Measurements from ENCODE around the gene CPA5. TPM values are rescaled to one million over a fixed set of nuclear protein-coding genes. Genes with fewer than 3 reads are reported as not detected.

Gene CPA5
- total and polyA plus RNA-seq, 2 experiments from 2014 or later: not detected

DNA sequence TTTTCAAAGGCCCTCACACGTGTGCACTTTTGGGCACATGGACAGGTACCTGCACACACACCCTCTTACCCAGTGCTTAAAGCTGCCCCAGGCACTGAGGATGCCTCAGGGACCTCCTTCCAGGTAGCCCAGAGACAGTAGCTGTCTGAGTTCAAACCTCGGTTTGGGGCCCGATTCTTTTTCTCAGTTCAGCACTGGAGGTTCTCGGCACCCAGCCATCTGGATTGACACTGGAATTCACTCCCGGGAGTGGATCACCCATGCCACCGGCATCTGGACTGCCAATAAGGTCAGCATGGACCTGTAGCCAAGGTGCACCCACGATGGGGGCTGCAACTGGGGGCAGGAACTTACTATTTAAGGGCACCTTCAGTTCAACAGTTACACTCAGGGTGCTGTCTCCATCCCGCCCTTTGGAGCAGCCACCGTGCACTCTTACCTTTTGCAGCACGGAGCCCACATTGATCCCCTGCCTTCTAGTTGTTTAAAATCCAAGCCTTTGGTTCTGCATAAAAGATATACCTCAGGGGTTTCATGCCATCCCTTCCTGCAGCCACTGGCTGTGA, 17.7 kb downstream of the CPA5 start:
- no peak overlapping the region for H3K4me3 ChIP-seq
- peaks cover 17% of the 10 kb centered on the region for H3K4me1 Mint-ChIP-seq
- no peak overlapping the region for H3K27ac ChIP-seq (ENCODE audit: low read depth)
- no peak overlapping the region for H3K4me2 ChIP-seq
- peaks cover 13% of the 10 kb centered on the region; the same call in 2 of the 3 replicates for H3K36me3 Mint-ChIP-seq (ENCODE audit: low read depth)
- peaks cover 19% of the 10 kb centered on the region for H3K9me3 Mint-ChIP-seq
- H3K9me2 ChIP-seq (ENCODE audit: insufficient read depth): no peaks in the 10 kb centered on the region
- DNase-seq (ENCODE audit: low spot score) (no peak), ATAC-seq (no peak)
- no peaks in the 10 kb centered on the region for H4K20me1 ChIP-seq (replicated peaks; ENCODE audit: insufficient read depth)
- no peaks in the 10 kb centered on the region for H3K79me2 ChIP-seq (replicated peaks; ENCODE audit: insufficient read depth)
- TF ChIP-seq EZH2phosphoT487 (IDR thresholded peaks at IDR 0.05; ENCODE audit: unreplicated experiment): no peak
- TF ChIP-seq CREB1 (CRISPR knock-in tag; IDR thresholded peaks at IDR 0.05; ENCODE audit: low read depth): no peak
- TF ChIP-seq, protein P1, sequence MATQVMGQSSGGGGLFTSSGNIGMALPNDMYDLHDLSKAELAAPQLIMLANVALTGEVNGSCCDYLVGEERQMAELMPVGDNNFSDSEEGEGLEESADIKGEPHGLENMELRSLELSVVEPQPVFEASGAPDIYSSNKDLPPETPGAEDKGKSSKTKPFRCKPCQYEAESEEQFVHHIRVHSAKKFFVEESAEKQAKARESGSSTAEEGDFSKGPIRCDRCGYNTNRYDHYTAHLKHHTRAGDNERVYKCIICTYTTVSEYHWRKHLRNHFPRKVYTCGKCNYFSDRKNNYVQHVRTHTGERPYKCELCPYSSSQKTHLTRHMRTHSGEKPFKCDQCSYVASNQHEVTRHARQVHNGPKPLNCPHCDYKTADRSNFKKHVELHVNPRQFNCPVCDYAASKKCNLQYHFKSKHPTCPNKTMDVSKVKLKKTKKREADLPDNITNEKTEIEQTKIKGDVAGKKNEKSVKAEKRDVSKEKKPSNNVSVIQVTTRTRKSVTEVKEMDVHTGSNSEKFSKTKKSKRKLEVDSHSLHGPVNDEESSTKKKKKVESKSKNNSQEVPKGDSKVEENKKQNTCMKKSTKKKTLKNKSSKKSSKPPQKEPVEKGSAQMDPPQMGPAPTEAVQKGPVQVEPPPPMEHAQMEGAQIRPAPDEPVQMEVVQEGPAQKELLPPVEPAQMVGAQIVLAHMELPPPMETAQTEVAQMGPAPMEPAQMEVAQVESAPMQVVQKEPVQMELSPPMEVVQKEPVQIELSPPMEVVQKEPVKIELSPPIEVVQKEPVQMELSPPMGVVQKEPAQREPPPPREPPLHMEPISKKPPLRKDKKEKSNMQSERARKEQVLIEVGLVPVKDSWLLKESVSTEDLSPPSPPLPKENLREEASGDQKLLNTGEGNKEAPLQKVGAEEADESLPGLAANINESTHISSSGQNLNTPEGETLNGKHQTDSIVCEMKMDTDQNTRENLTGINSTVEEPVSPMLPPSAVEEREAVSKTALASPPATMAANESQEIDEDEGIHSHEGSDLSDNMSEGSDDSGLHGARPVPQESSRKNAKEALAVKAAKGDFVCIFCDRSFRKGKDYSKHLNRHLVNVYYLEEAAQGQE (IDR thresholded peaks at IDR 0.05; ENCODE audit: unreplicated experiment): no peak
- no peak for TF ChIP-seq STAT1 (IDR thresholded peaks at IDR 0.05; ENCODE audit: unreplicated experiment)
- TF ChIP-seq EZH2 (IDR thresholded peaks at IDR 0.05; ENCODE audit: low read depth, unreplicated experiment): no peak
- TF ChIP-seq, protein P2, sequence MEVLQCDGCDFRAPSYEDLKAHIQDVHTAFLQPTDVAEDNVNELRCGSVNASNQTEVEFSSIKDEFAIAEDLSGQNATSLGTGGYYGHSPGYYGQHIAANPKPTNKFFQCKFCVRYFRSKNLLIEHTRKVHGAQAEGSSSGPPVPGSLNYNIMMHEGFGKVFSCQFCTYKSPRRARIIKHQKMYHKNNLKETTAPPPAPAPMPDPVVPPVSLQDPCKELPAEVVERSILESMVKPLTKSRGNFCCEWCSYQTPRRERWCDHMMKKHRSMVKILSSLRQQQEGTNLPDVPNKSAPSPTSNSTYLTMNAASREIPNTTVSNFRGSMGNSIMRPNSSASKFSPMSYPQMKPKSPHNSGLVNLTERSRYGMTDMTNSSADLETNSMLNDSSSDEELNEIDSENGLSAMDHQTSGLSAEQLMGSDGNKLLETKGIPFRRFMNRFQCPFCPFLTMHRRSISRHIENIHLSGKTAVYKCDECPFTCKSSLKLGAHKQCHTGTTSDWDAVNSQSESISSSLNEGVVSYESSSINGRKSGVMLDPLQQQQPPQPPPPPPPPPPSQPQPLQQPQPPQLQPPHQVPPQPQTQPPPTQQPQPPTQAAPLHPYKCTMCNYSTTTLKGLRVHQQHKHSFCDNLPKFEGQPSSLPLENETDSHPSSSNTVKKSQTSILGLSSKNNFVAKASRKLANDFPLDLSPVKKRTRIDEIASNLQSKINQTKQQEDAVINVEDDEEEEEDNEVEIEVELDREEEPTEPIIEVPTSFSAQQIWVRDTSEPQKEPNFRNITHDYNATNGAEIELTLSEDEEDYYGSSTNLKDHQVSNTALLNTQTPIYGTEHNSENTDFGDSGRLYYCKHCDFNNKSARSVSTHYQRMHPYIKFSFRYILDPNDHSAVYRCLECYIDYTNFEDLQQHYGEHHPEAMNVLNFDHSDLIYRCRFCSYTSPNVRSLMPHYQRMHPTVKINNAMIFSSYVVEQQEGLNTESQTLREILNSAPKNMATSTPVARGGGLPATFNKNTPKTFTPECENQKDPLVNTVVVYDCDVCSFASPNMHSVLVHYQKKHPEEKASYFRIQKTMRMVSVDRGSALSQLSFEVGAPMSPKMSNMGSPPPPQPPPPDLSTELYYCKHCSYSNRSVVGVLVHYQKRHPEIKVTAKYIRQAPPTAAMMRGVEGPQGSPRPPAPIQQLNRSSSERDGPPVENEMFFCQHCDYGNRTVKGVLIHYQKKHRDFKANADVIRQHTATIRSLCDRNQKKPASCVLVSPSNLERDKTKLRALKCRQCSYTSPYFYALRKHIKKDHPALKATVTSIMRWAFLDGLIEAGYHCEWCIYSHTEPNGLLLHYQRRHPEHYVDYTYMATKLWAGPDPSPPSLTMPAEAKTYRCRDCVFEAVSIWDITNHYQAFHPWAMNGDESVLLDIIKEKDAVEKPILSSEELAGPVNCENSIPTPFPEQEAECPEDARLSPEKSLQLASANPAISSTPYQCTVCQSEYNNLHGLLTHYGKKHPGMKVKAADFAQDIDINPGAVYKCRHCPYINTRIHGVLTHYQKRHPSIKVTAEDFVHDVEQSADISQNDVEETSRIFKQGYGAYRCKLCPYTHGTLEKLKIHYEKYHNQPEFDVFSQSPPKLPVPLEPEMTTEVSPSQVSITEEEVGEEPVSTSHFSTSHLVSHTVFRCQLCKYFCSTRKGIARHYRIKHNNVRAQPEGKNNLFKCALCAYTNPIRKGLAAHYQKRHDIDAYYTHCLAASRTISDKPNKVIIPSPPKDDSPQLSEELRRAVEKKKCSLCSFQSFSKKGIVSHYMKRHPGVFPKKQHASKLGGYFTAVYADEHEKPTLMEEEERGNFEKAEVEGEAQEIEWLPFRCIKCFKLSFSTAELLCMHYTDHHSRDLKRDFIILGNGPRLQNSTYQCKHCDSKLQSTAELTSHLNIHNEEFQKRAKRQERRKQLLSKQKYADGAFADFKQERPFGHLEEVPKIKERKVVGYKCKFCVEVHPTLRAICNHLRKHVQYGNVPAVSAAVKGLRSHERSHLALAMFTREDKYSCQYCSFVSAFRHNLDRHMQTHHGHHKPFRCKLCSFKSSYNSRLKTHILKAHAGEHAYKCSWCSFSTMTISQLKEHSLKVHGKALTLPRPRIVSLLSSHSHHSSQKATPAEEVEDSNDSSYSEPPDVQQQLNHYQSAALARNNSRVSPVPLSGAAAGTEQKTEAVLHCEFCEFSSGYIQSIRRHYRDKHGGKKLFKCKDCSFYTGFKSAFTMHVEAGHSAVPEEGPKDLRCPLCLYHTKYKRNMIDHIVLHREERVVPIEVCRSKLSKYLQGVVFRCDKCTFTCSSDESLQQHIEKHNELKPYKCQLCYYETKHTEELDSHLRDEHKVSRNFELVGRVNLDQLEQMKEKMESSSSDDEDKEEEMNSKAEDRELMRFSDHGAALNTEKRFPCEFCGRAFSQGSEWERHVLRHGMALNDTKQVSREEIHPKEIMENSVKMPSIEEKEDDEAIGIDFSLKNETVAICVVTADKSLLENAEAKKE (CRISPR knock-in tag; IDR thresholded peaks at IDR 0.05): no peak
- TF ChIP-seq, protein P3, sequence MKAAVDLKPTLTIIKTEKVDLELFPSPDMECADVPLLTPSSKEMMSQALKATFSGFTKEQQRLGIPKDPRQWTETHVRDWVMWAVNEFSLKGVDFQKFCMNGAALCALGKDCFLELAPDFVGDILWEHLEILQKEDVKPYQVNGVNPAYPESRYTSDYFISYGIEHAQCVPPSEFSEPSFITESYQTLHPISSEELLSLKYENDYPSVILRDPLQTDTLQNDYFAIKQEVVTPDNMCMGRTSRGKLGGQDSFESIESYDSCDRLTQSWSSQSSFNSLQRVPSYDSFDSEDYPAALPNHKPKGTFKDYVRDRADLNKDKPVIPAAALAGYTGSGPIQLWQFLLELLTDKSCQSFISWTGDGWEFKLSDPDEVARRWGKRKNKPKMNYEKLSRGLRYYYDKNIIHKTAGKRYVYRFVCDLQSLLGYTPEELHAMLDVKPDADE (IDR thresholded peaks at IDR 0.05): no peak
- TF ChIP-seq POLR2AphosphoS5 (IDR thresholded peaks at IDR 0.05; ENCODE audit: low read depth): no peak
- H3K27me3 Mint-ChIP-seq (ENCODE audit: insufficient read depth, low read depth, poor library complexity): peaks cover 9% of the 10 kb centered on the region
- no peak overlapping the region for H3K4me3 Mint-ChIP-seq
- no peak overlapping the region for H2AFZ ChIP-seq
- no peaks in the 10 kb centered on the region for H3K36me3 ChIP-seq (ENCODE audit: insufficient read depth)
- no peaks in the 10 kb centered on the region for H3F3A ChIP-seq (replicated peaks; ENCODE audit: low read depth)
- H3K27ac Mint-ChIP-seq: no peak overlapping the region
- peaks cover 5% of the 10 kb centered on the region; the same call in 1 of the 2 replicates for H3K4me1 ChIP-seq (ENCODE audit: insufficient read depth)
- H3K27me3 ChIP-seq (ENCODE audit: insufficient read depth): no peaks in the 10 kb centered on the region

Data from GM23338 (cell line).